ENCODE data around the gene SETD7.

Gene SETD7

GRCh38 chr4:139488442-139488841 is 67.6 kb downstream of the SETD7 start:
- Histone ChIP-seq H3K27ac (ENCODE audit: low read depth, low read length) (no peak overlapping the region), H3K4me1 (ENCODE audit: control insufficient read depth, low read length) (no peaks in the 10 kb centered on the region), H3K9me2 (replicated peaks; ENCODE audit: control insufficient read depth, low read length) (no peaks in the 10 kb centered on the region), H3K4me2 (ENCODE audit: low read length) (no peak overlapping the region), H3K79me2 (ENCODE audit: control insufficient read depth, low read length) (no peaks in the 10 kb centered on the region), H3K9me3 (ENCODE audit: control insufficient read depth, insufficient read depth, low read length) (no peaks in the 10 kb centered on the region), H4K20me1 (ENCODE audit: control insufficient read depth, insufficient read depth, low read depth, low read length) (no peaks in the 10 kb centered on the region), H3K27me3 (ENCODE audit: control insufficient read depth, low read length) (no peaks in the 10 kb centered on the region), H3F3A (ENCODE audit: control insufficient read depth, insufficient read depth) (0 out of 2 replicates have a peak, but pooled peaks cover 2% of the 10 kb centered on the region), H3K36me3 (ENCODE audit: control insufficient read depth, low read length) (no peaks in the 10 kb centered on the region), H3K4me3 (ENCODE audit: low read length) (no peak overlapping the region)
- TF ChIP-seq CTCF (IDR thresholded peaks at IDR 0.05; ENCODE audit: low read depth, low read length, poor library complexity, severe bottlenecking), result no peak
- TF ChIP-seq EZH2phosphoT487 (IDR thresholded peaks at IDR 0.05; ENCODE audit: borderline replicate concordance, low read length), result no peak

- Histone ChIP-seq H3K4me1 (ENCODE audit: control insufficient read depth, low read length) (no peaks in the 10 kb centered on the region), H3K27me3 (ENCODE audit: control insufficient read depth, low read length) (no peaks in the 10 kb centered on the region), H4K20me1 (ENCODE audit: control insufficient read depth, insufficient read depth, low read depth, low read length) (no peaks in the 10 kb centered on the region), H3K4me3 (ENCODE audit: low read length) (no peak overlapping the region), H3K27ac (ENCODE audit: low read depth, low read length) (no peak overlapping the region), H3K9me3 (ENCODE audit: control insufficient read depth, insufficient read depth, low read length) (no peaks in the 10 kb centered on the region), H3K79me2 (ENCODE audit: control insufficient read depth, low read length) (no peaks in the 10 kb centered on the region), H3F3A (ENCODE audit: control insufficient read depth, insufficient read depth) (0 out of 2 replicates have a peak, but pooled peaks cover 2% of the 10 kb centered on the region), H3K36me3 (ENCODE audit: control insufficient read depth, low read length) (no peaks in the 10 kb centered on the region), H3K4me2 (ENCODE audit: low read length) (no peak overlapping the region), H3K9me2 (replicated peaks; ENCODE audit: control insufficient read depth, low read length) (no peaks in the 10 kb centered on the region)
- TF ChIP-seq CTCF (IDR thresholded peaks at IDR 0.05; ENCODE audit: low read depth, low read length, poor library complexity, severe bottlenecking) (no peak), EZH2phosphoT487 (IDR thresholded peaks at IDR 0.05; ENCODE audit: borderline replicate concordance, low read length) (no peak)
These were observed 71.2 kb downstream of the SETD7 start for GRCh38 chr4:139484783-139485311.

GRCh38 chr4:139483000-139483399 is 73.0 kb downstream of the SETD7 start:
- Histone ChIP-seq H3K4me1 (ENCODE audit: control insufficient read depth, low read length) (no peaks in the 10 kb centered on the region), H3K4me2 (ENCODE audit: low read length) (no peak overlapping the region), H3K9me3 (ENCODE audit: control insufficient read depth, insufficient read depth, low read length) (no peaks in the 10 kb centered on the region), H3K4me3 (ENCODE audit: low read length) (no peak overlapping the region), H3F3A (ENCODE audit: control insufficient read depth, insufficient read depth) (0 out of 2 replicates have a peak, but pooled peaks cover 2% of the 10 kb centered on the region), H3K79me2 (ENCODE audit: control insufficient read depth, low read length) (no peaks in the 10 kb centered on the region), H3K27ac (ENCODE audit: low read depth, low read length) (no peak overlapping the region), H4K20me1 (ENCODE audit: control insufficient read depth, insufficient read depth, low read depth, low read length) (no peaks in the 10 kb centered on the region), H3K27me3 (ENCODE audit: control insufficient read depth, low read length) (no peaks in the 10 kb centered on the region), H3K36me3 (ENCODE audit: control insufficient read depth, low read length) (no peaks in the 10 kb centered on the region), H3K9me2 (replicated peaks; ENCODE audit: control insufficient read depth, low read length) (no peaks in the 10 kb centered on the region)
- TF ChIP-seq CTCF (IDR thresholded peaks at IDR 0.05; ENCODE audit: low read depth, low read length, poor library complexity, severe bottlenecking), result no peak
- TF ChIP-seq EZH2phosphoT487 (IDR thresholded peaks at IDR 0.05; ENCODE audit: borderline replicate concordance, low read length), result no peak
